ENCODE measurements around the gene ABHD1. TPM values are rescaled to one million over a fixed set of nuclear protein-coding genes. Genes with fewer than 3 reads are reported as not detected.
A peak's percentile ranks its signal among the peaks of the same experiment; 100 is the strongest.

The ABHD1 gene
- total and polyA plus RNA-seq, 2 donors, result 0.09 to 0.27 TPM

DNA sequence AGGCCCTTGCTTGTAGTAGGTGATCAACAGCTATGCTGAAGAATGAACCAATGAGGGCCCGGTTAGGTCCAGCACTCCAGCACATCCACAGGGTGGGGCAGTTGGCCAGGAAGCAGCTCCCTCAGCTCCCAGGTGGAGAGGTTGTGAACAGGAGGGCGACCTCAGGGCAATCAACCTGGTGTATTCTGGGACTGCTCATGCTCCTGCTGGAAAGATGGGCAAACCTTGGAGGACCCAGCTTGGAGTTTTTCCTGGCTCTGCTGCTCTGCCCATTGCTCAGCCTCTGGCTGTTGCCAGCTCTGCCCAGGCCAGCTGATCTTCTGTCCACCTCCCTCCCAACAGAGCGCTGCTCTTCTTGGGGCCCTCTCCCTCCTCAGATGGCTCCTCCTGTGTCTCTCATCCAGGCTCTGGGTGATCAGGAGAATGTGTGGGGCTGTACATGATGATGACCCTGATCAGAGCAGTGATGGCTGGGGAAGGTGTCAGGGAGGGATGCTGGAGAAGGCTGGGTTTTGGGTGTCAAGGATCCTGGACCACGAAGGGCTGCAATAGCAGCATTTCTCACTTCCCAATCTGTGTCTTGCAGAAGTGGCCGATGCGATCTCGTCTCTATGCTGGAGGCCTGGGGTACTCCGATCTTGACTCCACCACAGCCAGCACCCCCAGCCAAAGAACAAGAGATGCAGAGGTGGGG, 28.6 kb downstream of the ABHD1 start:
- H3K27me3 ChIP-seq (ENCODE audit: control insufficient read depth in 2 of 2, insufficient read depth in 1 of 2, low read length in 1 of 2), result peaks cover 0 to 7% of the 10 kb centered on the region in 2 donors
- DNase-seq (ENCODE audit: low read depth in 6 of 9, low spot score in 9 of 9), result no peak
- 94% methylated on average over 8 of the region's 8 CpGs for WGBS
- H3K4me1 ChIP-seq (ENCODE audit: control insufficient read depth in 2 of 2, insufficient read depth in 2 of 2, low read length in 2 of 2), result no peaks in the 10 kb centered on the region
- no peak overlapping the region for H3K4me3 ChIP-seq (ENCODE audit: low read length in 2 of 2)
- no peak overlapping the region for H3K27ac ChIP-seq (ENCODE audit: low read depth in 1 of 2, low read length in 1 of 2)
- H3K36me3 ChIP-seq (ENCODE audit: control insufficient read depth in 2 of 2, insufficient read depth in 2 of 2, low read length in 1 of 2), result no peaks in the 10 kb centered on the region
- no peaks in the 10 kb centered on the region for H3K9me3 ChIP-seq (ENCODE audit: control insufficient read depth in 2 of 2, insufficient read depth in 1 of 2, low read length in 1 of 2)

DNA sequence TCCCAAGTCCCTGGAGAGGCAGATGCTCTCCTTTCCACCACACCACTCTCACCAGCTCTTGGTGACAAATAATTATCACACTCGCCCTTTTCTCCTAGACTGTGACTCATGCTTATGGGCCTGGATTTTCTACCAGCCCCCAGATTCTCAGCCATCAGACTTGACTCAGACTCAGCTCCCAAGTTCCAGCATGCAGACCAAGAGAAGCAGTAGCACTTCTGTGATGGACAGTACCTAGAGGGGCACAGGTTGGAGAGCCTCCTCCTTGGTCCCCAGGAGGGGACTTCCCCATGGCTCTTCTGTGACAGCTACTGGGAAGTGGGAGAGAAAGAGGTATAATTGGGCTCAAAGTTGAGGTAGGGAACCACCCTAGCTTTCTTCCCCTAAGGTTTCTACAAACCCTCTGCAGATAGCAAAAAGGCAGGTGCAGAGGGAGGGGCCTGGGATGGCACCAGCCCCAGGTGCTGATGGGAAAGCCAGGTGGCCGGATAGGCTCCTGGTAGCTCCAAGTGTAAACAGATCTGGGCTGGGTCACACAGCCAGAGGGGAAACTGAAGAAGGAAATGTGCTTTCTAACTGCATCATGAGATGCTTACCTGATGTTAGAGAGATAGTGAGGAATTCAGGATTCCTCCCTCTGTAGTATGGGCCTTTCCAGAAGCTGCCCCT, 29.3 kb downstream of the ABHD1 start:
- peak in 1 of 9 donors; percentile 15 for DNase-seq (ENCODE audit: low read depth in 6 of 9, low spot score in 9 of 9)
- Histone ChIP-seq H3K27ac (ENCODE audit: low read depth in 1 of 2, low read length in 1 of 2) (no peak overlapping the region), H3K4me1 (ENCODE audit: control insufficient read depth in 2 of 2, insufficient read depth in 2 of 2, low read length in 2 of 2) (no peaks in the 10 kb centered on the region), H3K36me3 (ENCODE audit: control insufficient read depth in 2 of 2, insufficient read depth in 2 of 2, low read length in 1 of 2) (no peaks in the 10 kb centered on the region), H3K9me3 (ENCODE audit: control insufficient read depth in 2 of 2, insufficient read depth in 1 of 2, low read length in 1 of 2) (no peaks in the 10 kb centered on the region), H3K27me3 (ENCODE audit: control insufficient read depth in 2 of 2, insufficient read depth in 1 of 2, low read length in 1 of 2) (peaks cover 0 to 7% of the 10 kb centered on the region in 2 donors), H3K4me3 (ENCODE audit: low read length in 2 of 2) (no peak overlapping the region)
- 87% methylated on average over 2 of the region's 2 CpGs for WGBS

DNA sequence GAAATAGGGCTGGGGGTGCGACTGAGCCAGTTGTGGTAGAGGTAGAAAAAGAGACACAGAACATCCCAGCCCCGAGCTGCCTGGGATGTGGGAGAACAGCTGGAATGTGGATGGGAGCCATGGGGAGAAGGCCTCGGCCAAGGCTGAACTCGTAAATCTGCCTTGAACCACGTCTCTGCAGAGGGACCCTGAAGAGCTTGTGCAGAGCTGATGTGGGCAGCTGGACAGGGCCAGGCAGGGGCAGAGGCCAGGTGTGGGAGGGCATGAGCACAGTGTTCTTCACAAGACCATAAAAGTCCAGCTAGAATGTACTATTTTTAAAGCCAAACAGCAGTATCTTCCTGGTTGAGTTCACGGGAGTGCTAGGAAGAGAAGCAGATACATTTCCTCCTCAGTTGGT, 30.9 kb downstream of the ABHD1 start:
- WGBS, result 94% methylated on average over 6 of the region's 6 CpGs
- Histone ChIP-seq H3K4me3 (ENCODE audit: low read length in 2 of 2) (no peak overlapping the region), H3K4me1 (ENCODE audit: control insufficient read depth in 2 of 2, insufficient read depth in 2 of 2, low read length in 2 of 2) (no peaks in the 10 kb centered on the region), H3K36me3 (ENCODE audit: control insufficient read depth in 2 of 2, insufficient read depth in 2 of 2, low read length in 1 of 2) (no peaks in the 10 kb centered on the region), H3K27me3 (ENCODE audit: control insufficient read depth in 2 of 2, insufficient read depth in 1 of 2, low read length in 1 of 2) (no peaks in the 10 kb centered on the region), H3K27ac (ENCODE audit: low read depth in 1 of 2, low read length in 1 of 2) (no peak overlapping the region), H3K9me3 (ENCODE audit: control insufficient read depth in 2 of 2, insufficient read depth in 1 of 2, low read length in 1 of 2) (no peaks in the 10 kb centered on the region)
- no peak for DNase-seq (ENCODE audit: low read depth in 6 of 9, low spot score in 9 of 9)

DNA sequence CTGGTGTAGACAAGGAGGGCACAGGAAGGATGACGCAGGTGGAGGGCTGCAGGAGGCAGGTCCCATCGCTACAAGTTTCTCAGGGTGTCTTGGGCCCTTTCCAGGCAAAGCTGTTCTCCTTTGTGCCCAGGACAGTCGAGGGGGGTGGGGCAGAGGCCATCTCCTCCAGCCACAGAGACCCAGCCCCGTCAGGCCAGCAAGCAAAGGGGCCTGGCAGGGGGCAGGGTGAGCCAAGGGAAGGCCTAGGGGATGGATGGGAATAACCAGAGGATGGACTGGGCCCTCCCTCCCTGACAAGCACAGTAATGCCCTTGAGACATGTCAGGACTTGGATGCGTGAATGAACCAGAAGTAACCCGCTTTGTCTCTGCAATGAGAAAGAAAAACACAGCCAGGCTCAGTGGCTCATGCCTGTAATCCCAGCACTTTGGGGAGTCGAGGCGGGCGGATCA, 31.5 kb downstream of the ABHD1 start:
- Histone ChIP-seq H3K4me1 (ENCODE audit: control insufficient read depth in 2 of 2, insufficient read depth in 2 of 2, low read length in 2 of 2) (no peaks in the 10 kb centered on the region), H3K9me3 (ENCODE audit: control insufficient read depth in 2 of 2, insufficient read depth in 1 of 2, low read length in 1 of 2) (no peaks in the 10 kb centered on the region), H3K4me3 (ENCODE audit: low read length in 2 of 2) (no peak overlapping the region), H3K27ac (ENCODE audit: low read depth in 1 of 2, low read length in 1 of 2) (no peak overlapping the region), H3K27me3 (ENCODE audit: control insufficient read depth in 2 of 2, insufficient read depth in 1 of 2, low read length in 1 of 2) (no peaks in the 10 kb centered on the region), H3K36me3 (ENCODE audit: control insufficient read depth in 2 of 2, insufficient read depth in 2 of 2, low read length in 1 of 2) (no peaks in the 10 kb centered on the region)
- 92% methylated on average over 9 of the region's 9 CpGs for WGBS
- DNase-seq (ENCODE audit: low read depth in 6 of 9, low spot score in 9 of 9), result no peak

DNA sequence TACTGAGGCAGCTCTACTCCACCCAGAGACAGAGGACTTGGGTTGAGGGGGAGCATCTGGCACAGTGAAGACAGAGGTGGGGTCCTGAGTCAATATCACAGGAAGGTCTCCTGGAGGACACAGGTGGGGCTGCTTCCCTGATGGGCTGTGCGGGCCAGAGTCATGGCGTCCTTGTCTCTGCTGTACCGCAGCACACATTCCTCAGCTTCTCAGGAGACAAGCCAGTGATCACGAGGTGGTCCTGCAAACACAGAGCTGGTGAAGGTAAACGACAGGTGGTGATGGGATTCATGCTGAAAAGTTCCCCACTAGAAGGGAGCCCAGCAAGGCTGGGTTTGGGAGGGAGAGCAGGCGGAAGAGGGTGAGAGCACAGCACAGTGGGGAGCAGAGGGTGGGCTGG, 34.9 kb downstream of the ABHD1 start:
- H3K9me3 ChIP-seq (ENCODE audit: control insufficient read depth in 2 of 2, insufficient read depth in 1 of 2, low read length in 1 of 2), result no peaks in the 10 kb centered on the region
- 94% methylated on average over 6 of the region's 6 CpGs for WGBS

DNA sequence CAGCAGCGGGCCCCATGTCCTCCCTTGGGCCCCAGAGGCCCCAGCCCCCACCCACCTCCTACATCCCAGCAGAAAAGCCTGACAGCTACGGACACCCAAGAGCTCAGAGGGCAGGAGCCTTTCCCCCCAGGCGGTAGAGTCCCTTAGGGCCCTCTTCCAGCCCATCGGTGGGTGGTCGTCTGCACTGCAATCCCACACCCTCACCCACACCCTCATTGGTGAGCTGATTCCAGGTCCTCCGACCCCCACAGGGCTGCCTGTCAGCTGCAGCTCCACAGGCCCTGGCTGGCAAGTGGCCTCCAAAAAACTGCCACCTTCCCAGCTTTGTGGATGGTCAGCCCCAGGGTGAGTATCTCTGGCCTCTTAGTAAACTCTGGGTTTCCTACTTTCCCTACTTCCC, 35.7 kb downstream of the ABHD1 start:
- DNase-seq (ENCODE audit: low read depth in 6 of 9, low spot score in 9 of 9), result no peak
- Histone ChIP-seq H3K27ac (ENCODE audit: low read depth in 1 of 2, low read length in 1 of 2) (no peak overlapping the region), H3K9me3 (ENCODE audit: control insufficient read depth in 2 of 2, insufficient read depth in 1 of 2, low read length in 1 of 2) (no peaks in the 10 kb centered on the region), H3K27me3 (ENCODE audit: control insufficient read depth in 2 of 2, insufficient read depth in 1 of 2, low read length in 1 of 2) (no peaks in the 10 kb centered on the region), H3K4me3 (ENCODE audit: low read length in 2 of 2) (no peak overlapping the region), H3K36me3 (ENCODE audit: control insufficient read depth in 2 of 2, insufficient read depth in 2 of 2, low read length in 1 of 2) (no peaks in the 10 kb centered on the region), H3K4me1 (ENCODE audit: control insufficient read depth in 2 of 2, insufficient read depth in 2 of 2, low read length in 2 of 2) (no peaks in the 10 kb centered on the region)
- WGBS, result 95% methylated on average over 6 of the region's 6 CpGs

More for the DNA sequence above, 34.9 kb downstream of the ABHD1 start:
- Histone ChIP-seq H3K36me3 (ENCODE audit: control insufficient read depth in 2 of 2, insufficient read depth in 2 of 2, low read length in 1 of 2) (no peaks in the 10 kb centered on the region), H3K4me3 (ENCODE audit: low read length in 2 of 2) (no peak overlapping the region), H3K4me1 (ENCODE audit: control insufficient read depth in 2 of 2, insufficient read depth in 2 of 2, low read length in 2 of 2) (no peaks in the 10 kb centered on the region), H3K27me3 (ENCODE audit: control insufficient read depth in 2 of 2, insufficient read depth in 1 of 2, low read length in 1 of 2) (no peaks in the 10 kb centered on the region), H3K27ac (ENCODE audit: low read depth in 1 of 2, low read length in 1 of 2) (no peak overlapping the region)
- no peak for DNase-seq (ENCODE audit: low read depth in 6 of 9, low spot score in 9 of 9)

DNA sequence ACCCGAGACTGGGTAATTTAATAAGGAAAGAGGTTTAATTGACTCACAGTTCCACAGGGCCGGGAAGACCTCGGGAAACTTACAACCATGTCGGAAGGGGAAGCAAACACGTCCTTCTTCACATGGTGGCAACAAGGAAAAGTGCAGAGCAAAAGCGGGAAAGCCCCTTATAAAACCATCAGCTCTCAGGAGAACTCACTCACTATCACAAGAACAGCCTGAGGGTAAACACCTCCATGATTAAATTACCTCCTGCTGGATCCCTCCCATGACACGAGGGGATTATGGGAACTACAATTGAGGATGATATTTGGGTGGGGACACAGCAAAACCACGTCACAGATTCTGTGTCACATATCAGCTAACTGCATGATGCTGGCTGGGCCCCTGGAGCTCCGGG, 36.6 kb downstream of the ABHD1 start:
- 92% methylated on average over 9 of the region's 9 CpGs for WGBS
- H3K27ac ChIP-seq (ENCODE audit: low read depth in 1 of 2, low read length in 1 of 2), result no peak overlapping the region
- DNase-seq (ENCODE audit: low read depth in 6 of 9, low spot score in 9 of 9), result no peak
- H3K36me3 ChIP-seq (ENCODE audit: control insufficient read depth in 2 of 2, insufficient read depth in 2 of 2, low read length in 1 of 2), result no peaks in the 10 kb centered on the region
- no peaks in the 10 kb centered on the region for H3K27me3 ChIP-seq (ENCODE audit: control insufficient read depth in 2 of 2, insufficient read depth in 1 of 2, low read length in 1 of 2)
- no peaks in the 10 kb centered on the region for H3K4me1 ChIP-seq (ENCODE audit: control insufficient read depth in 2 of 2, insufficient read depth in 2 of 2, low read length in 2 of 2)
- no peaks in the 10 kb centered on the region for H3K9me3 ChIP-seq (ENCODE audit: control insufficient read depth in 2 of 2, insufficient read depth in 1 of 2, low read length in 1 of 2)
- H3K4me3 ChIP-seq (ENCODE audit: low read length in 2 of 2), result no peak overlapping the region

DNA sequence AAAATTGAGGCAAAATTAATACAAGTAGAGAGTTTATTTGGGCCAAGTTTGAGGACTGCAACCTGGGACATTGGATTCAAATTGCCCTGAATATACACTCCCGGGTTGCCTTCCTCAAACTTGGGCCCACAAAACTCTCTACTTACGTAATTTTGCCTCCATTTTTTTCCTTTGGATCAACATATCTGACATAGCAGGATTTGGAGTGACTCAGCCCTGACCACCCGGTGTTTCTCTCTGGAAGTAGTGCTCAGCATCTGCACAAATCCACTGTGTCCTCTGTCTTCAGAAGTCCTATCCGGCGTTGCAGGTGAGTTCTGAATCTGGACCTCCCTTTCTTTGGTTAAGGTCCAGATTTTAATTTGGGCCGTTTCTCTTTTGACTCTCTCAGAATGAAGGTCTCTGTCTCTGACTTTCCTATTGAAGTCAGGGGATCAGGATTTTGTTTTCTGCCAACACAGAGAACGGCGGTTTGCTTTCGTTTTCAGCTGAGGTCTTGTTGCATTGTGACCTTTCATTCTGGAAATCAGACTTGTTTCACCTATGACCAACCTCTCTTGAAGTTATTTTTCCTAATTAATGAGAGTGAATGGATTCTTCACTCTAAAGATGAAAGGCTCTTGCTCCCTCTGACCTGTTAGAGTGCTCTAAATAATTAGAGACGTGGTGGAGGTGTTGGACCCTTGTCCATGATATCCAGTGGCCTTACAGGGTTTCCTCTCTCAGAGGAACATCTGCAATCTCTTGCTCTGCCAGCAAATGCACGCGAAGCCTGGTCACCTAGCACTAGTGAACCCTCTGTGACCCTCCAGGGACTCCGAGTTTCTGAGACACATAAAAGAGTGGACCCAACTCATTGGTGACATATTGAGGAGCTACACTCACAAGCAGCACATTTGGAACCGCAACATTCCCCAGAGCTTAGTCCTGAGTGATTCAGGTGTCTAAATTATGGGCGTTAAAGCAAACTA, 38.8 kb downstream of the ABHD1 start:
- 96% methylated on average over 15 of the region's 15 CpGs for WGBS
- no peaks in the 10 kb centered on the region for H3K4me1 ChIP-seq (ENCODE audit: control insufficient read depth in 2 of 2, insufficient read depth in 2 of 2, low read length in 2 of 2)
- no peak overlapping the region for H3K27ac ChIP-seq (ENCODE audit: low read depth in 1 of 2, low read length in 1 of 2)
- no peak for DNase-seq (ENCODE audit: low read depth in 6 of 9, low spot score in 9 of 9)
- no peaks in the 10 kb centered on the region for H3K36me3 ChIP-seq (ENCODE audit: control insufficient read depth in 2 of 2, insufficient read depth in 2 of 2, low read length in 1 of 2)
- no peaks in the 10 kb centered on the region for H3K9me3 ChIP-seq (ENCODE audit: control insufficient read depth in 2 of 2, insufficient read depth in 1 of 2, low read length in 1 of 2)
- no peak overlapping the region for H3K4me3 ChIP-seq (ENCODE audit: low read length in 2 of 2)
- no peaks in the 10 kb centered on the region for H3K27me3 ChIP-seq (ENCODE audit: control insufficient read depth in 2 of 2, insufficient read depth in 1 of 2, low read length in 1 of 2)
